GM10266 (cell line): Measurements from ENCODE around the gene TENM4.
"Not testable (repeated sequence)": the region's sequence is repeated elsewhere in the genome, so short reads cannot be mapped to it uniquely, and the experiment has no call there.

Experiments used
- DNase-seq: peaks from one replicate; pipeline ENCODE4 v3.0.0; 2012; ENCODE audit errors: extremely low spot score
- CTCF ChIP-seq: IDR thresholded peaks from 2 replicates; pipeline ENCODE4 v1.5.1; 2012; ENCODE audit warnings: mild to moderate bottlenecking, low read depth; ENCODE audit not compliant: control insufficient read depth, insufficient read depth; ENCODE audit errors: missing control alignments

The TENM4 gene

GRCh38 chr11:79195209-79195608 is 245.6 kb downstream of the TENM4 start:
- no peak for DNase-seq
- no peak for TF ChIP-seq CTCF

- no peak for TF ChIP-seq CTCF
Observed at GRCh38 chr11:79193663-79194310, 247.0 kb downstream of the TENM4 start.

GRCh38 chr11:79192836-79193235 is 248.0 kb downstream of the TENM4 start:
- no peak for DNase-seq
- no peak for TF ChIP-seq CTCF

More at GRCh38 chr11:79193663-79194310, 247.0 kb downstream of the TENM4 start:
- no peak for DNase-seq

GRCh38 chr11:79191716-79192115 is 249.1 kb downstream of the TENM4 start:
- DNase-seq = not testable (repeated sequence)

GRCh38 chr11:79190553-79190952 is 250.3 kb downstream of the TENM4 start:
- DNase-seq = not testable (repeated sequence)

- no peak for TF ChIP-seq CTCF
- no peak for DNase-seq
Observed at GRCh38 chr11:79189601-79190000, 251.2 kb downstream of the TENM4 start.

GRCh38 chr11:79189055-79189454 is 251.8 kb downstream of the TENM4 start:
- TF ChIP-seq CTCF = no peak
- no peak for DNase-seq

GRCh38 chr11:79186669-79187068 is 254.2 kb downstream of the TENM4 start:
- no peak for DNase-seq
- TF ChIP-seq CTCF = no peak
